Measurements from ENCODE around the gene GNRH2.

GRCh38 chr20:3042625-3043024 lies 797 bp upstream of the GNRH2 start:
- TF ChIP-seq, protein P1, sequence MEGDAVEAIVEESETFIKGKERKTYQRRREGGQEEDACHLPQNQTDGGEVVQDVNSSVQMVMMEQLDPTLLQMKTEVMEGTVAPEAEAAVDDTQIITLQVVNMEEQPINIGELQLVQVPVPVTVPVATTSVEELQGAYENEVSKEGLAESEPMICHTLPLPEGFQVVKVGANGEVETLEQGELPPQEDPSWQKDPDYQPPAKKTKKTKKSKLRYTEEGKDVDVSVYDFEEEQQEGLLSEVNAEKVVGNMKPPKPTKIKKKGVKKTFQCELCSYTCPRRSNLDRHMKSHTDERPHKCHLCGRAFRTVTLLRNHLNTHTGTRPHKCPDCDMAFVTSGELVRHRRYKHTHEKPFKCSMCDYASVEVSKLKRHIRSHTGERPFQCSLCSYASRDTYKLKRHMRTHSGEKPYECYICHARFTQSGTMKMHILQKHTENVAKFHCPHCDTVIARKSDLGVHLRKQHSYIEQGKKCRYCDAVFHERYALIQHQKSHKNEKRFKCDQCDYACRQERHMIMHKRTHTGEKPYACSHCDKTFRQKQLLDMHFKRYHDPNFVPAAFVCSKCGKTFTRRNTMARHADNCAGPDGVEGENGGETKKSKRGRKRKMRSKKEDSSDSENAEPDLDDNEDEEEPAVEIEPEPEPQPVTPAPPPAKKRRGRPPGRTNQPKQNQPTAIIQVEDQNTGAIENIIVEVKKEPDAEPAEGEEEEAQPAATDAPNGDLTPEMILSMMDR (IDR thresholded peaks at IDR 0.05) = no peak
- no peak for TF ChIP-seq POLR2A (IDR thresholded peaks at IDR 0.05)
